Chondrocyte (in vitro differentiated cells): ENCODE measurements around the gene ADAT3. TPM values are rescaled to one million over a fixed set of nuclear protein-coding genes. Genes with fewer than 3 reads are reported as not detected.
A peak's percentile ranks its signal among the peaks of the same experiment; 100 is the strongest.

ENCODE experiments used
- DNase-seq: peaks from one replicate; pipeline ENCODE4 v3.0.0; 2021; ENCODE audit warnings: mixed read lengths, low spot score
- H3K27ac Mint-ChIP-seq: one replicate; pipeline ENCODE4 v1.8.0; 2021; ENCODE audit warnings: mild to moderate bottlenecking, moderate library complexity, mixed read lengths; ENCODE audit not compliant: unreplicated experiment
- H3K27me3 Mint-ChIP-seq: 2 replicates; pipeline ENCODE4 v1.8.0; 2021; ENCODE audit warnings: low read depth, mixed read lengths
- H3K36me3 Mint-ChIP-seq: 2 replicates; pipeline ENCODE4 v1.8.0; 2021; ENCODE audit warnings: low read depth, mixed read lengths
- H3K4me1 Mint-ChIP-seq: 2 replicates; pipeline ENCODE4 v1.8.0; 2021; ENCODE audit warnings: low read depth, mild to moderate bottlenecking, mixed read lengths
- H3K4me3 Mint-ChIP-seq: one replicate; pipeline ENCODE4 v1.8.0; 2021; ENCODE audit warnings: mild to moderate bottlenecking, moderate library complexity, mixed read lengths; ENCODE audit not compliant: unreplicated experiment
- H3K9me3 Mint-ChIP-seq: 2 replicates; pipeline ENCODE4 v1.8.0; 2021; ENCODE audit warnings: low read depth, mixed read lengths
- total RNA-seq: library from RNA; stranded (reverse); gene quantifications from 3 replicates; pipeline ENCODE4 v1.2.1, GENCODE V29; 2021
- TF ChIP-seq, protein P1 (sequence below): fragments of 200-600 bp; sonication (generic); IDR thresholded peaks from 2 replicates; pipeline ENCODE4 v1.5.0; 2021; ENCODE audit warnings: antibody characterized with exemption, mild to moderate bottlenecking, moderate library complexity

The ADAT3 gene
- total RNA-seq, 1 donor from 2014 or later: 3.6 TPM

DNA sequence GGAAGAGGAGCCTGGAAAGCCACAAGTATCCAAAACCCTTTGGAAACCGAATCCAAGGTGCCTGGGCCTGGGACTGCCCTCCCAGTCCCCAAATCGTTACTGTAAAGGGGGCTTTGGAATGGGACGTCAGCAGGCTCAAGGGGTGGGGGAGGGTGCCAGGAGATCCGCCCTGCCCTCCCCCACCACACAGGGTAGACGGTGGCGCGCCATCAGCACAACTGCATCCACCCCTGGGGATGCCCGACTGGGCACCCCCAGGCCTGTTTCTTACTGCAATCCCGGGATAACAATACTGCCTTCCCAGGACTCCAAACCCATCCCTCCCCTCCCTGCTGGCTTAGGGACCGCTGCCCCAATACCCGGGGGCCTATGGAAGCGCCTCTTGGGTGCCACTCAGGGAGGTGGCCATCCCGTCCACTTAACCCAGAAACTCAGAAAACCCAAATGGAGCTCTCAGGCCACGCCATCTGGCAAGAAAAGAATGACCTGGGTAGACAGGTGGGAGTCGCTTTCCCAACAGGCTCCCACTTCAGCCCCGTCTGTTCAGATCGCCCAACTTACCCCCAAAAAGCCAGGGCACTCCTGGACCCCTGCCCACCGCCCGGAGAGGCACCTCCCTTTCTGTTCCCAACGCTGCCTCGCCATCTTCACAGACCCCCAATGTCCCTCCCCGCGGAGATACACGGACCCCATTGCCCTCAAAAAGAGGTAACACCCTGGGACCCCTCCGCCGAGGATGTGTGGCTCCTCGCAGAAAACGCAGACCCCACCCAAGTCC, 44.2 kb upstream of the ADAT3 start:
- H3K9me3 Mint-ChIP-seq: no peaks in the 10 kb centered on the region
- H3K4me1 Mint-ChIP-seq: peaks cover 49% of the 10 kb centered on the region
- DNase-seq: no peak
- no peaks in the 10 kb centered on the region for H3K27me3 Mint-ChIP-seq
- no peaks in the 10 kb centered on the region for H3K36me3 Mint-ChIP-seq
- H3K4me3 Mint-ChIP-seq: peak overlapping the region; percentile 88
- peak overlapping the region; percentile 87 for H3K27ac Mint-ChIP-seq
- TF ChIP-seq, protein P1, sequence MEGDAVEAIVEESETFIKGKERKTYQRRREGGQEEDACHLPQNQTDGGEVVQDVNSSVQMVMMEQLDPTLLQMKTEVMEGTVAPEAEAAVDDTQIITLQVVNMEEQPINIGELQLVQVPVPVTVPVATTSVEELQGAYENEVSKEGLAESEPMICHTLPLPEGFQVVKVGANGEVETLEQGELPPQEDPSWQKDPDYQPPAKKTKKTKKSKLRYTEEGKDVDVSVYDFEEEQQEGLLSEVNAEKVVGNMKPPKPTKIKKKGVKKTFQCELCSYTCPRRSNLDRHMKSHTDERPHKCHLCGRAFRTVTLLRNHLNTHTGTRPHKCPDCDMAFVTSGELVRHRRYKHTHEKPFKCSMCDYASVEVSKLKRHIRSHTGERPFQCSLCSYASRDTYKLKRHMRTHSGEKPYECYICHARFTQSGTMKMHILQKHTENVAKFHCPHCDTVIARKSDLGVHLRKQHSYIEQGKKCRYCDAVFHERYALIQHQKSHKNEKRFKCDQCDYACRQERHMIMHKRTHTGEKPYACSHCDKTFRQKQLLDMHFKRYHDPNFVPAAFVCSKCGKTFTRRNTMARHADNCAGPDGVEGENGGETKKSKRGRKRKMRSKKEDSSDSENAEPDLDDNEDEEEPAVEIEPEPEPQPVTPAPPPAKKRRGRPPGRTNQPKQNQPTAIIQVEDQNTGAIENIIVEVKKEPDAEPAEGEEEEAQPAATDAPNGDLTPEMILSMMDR: no peak

DNA sequence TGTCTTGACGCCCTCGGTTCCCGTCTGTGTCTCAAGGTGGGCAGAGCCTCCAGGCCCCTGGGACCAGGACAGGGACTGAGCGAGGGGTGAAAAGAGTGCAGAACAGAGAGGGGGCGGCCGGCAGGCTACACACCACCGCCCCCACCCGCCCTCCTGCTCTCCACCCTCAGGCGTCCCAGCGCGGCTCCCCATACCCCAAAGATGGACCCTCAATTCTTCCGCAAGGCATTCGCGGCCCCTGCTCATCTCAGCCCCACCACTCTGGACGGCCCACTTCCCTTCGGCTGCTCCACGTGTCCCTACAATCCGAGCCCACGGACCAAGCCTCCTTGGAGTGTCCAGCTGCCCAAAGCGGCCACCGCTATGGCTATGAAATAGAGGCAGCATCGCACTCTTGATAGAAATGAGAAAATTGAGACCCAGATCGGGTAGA, 43.6 kb upstream of the ADAT3 start:
- peak overlapping the region; percentile 88 for H3K4me3 Mint-ChIP-seq
- no peaks in the 10 kb centered on the region for H3K9me3 Mint-ChIP-seq
- DNase-seq: no peak
- H3K4me1 Mint-ChIP-seq: peaks cover 43% of the 10 kb centered on the region
- peak overlapping the region; percentile 87 for H3K27ac Mint-ChIP-seq
- TF ChIP-seq, protein P1: no peak
- no peaks in the 10 kb centered on the region for H3K27me3 Mint-ChIP-seq
- H3K36me3 Mint-ChIP-seq: no peaks in the 10 kb centered on the region

DNA sequence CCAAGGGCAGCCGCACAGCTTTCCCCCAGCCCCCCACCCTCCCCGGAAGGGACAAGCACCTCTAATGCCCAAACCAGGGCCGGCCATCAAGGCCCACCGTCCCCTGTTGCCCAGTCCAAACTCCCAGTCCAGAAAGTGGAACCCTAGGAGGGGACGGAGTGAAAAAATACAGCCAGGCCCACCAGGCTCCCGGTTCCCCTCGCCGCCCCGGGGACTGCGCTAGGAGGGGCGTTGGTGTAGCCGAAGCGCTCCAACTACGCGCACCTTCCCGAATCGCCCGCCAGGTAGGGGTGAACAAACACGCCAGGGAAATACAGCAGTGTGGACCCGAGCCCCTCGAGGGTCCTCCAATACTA, 43.2 kb upstream of the ADAT3 start:
- Mint-ChIP-seq H3K4me3 (peak overlapping the region; percentile 88), H3K36me3 (no peaks in the 10 kb centered on the region), H3K4me1 (peaks cover 43% of the 10 kb centered on the region), H3K27ac (peak overlapping the region; percentile 87), H3K9me3 (no peaks in the 10 kb centered on the region), H3K27me3 (no peaks in the 10 kb centered on the region)
- TF ChIP-seq, protein P1: no peak
- no peak for DNase-seq

DNA sequence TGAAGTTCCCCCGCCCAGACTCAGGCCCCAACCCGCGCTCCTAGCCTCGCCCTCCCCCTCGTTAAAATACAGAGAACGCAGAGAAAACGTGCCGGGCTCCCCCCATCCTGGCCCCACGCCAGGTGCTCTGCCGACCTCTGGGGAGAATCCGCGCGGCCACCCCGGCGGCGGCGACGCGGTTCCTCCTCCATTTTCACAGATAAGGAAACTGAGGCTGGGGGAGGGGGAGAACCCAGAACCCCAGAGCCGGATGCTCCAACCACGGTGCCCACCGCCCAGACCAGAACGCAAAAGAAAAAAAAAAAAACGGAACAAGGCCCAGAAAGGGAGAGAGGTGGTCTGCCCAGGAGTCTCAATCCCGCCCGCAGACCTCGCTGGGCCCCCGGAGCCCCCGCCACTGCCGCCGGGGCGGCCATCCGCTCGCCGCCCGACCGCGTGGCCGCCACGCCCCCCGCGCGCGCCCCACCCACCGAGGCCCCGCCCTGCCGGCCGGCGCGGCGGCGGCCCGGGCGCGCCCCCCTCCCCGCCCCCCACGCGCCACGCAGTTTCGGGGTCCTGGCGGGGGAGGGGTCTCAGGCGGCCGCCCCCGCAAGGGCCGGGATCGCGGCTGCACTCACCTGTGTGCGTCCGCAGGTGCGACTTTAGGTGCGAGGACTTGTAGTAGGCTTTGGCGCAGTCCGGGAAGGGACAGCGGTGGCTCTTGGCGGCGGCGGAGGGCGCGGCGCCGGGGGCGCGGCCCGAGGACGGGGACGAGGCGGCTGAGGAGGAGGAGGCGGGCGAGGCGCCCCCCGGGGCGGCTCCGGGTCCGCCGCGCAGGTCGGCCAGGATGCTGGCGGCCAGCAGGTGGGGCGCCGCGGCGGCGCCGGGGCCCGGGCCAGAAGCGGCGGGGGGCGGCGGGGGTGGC, 42.5 kb upstream of the ADAT3 start:
- no peaks in the 10 kb centered on the region for H3K36me3 Mint-ChIP-seq
- no peak for DNase-seq
- H3K4me3 Mint-ChIP-seq: peak overlapping the region; percentile 88
- H3K27me3 Mint-ChIP-seq: no peaks in the 10 kb centered on the region
- H3K9me3 Mint-ChIP-seq: no peaks in the 10 kb centered on the region
- H3K4me1 Mint-ChIP-seq: peaks cover 36% of the 10 kb centered on the region
- TF ChIP-seq, protein P1: no peak
- peak overlapping the region; percentile 87 for H3K27ac Mint-ChIP-seq

DNA sequence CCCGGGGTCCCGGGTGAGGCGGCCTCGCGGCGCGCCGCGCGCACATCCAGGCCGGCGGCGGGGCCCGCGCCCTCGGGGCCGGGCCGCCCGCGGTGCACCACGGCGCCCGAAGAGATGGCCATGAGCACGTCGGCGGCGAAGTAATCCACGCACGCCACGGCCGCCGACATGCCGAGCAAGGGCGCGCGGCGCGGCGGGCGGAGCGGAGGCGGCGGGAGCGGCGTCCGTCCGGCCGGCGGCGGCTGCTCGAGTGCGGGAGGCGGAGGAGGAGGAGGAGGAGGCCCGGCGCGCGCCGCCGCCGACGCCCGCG, 41.9 kb upstream of the ADAT3 start, which contains the start of gene KLF16:
KLF16 (minus strand) TSS at position 252 of the 310 bp plus-strand sequence; CDS start at position 170, 82 bp downstream.
- Mint-ChIP-seq H3K4me1 (peaks cover 32% of the 10 kb centered on the region), H3K27me3 (no peaks in the 10 kb centered on the region), H3K4me3 (peak within 1 kb of the TSS; percentile 88), H3K36me3 (no peaks in the 10 kb centered on the region), H3K9me3 (no peaks in the 10 kb centered on the region), H3K27ac (peak within 1 kb of the TSS; percentile 87)
- TF ChIP-seq, protein P1: no peak
- no peak for DNase-seq
